HUES48 (cell line): ENCODE results near the gene DHX8.
A peak's percentile ranks its signal among the peaks of the same experiment; 100 is the strongest.
"Not testable (repeated sequence)": the region's sequence is repeated elsewhere in the genome, so short reads cannot be mapped to it uniquely, and the experiment has no call there.

Experiments
- H3K27ac ChIP-seq: one replicate; pipeline ENCODE4 v1.7.0; 2013; ENCODE audit warnings: low read depth, low read length, inconsistent platforms
- H3K27me3 ChIP-seq: 2 replicates; pipeline ENCODE4 v1.6.1; 2013; ENCODE audit warnings: mild to moderate bottlenecking, low read length; ENCODE audit not compliant: control insufficient read depth, insufficient read depth
- H3K36me3 ChIP-seq: 2 replicates; pipeline ENCODE4 v1.6.1; 2013; ENCODE audit warnings: low read length; ENCODE audit not compliant: control insufficient read depth, insufficient read depth
- H3K4me1 ChIP-seq: 2 replicates; pipeline ENCODE4 v1.6.1; 2013; ENCODE audit warnings: mild to moderate bottlenecking, low read length; ENCODE audit not compliant: control insufficient read depth, insufficient read depth
- H3K4me3 ChIP-seq: 2 replicates; pipeline ENCODE4 v1.5.1; 2013; ENCODE audit warnings: mild to moderate bottlenecking, low read depth, low read length
- H3K9ac ChIP-seq: 2 replicates; pipeline ENCODE4 v1.6.1; 2013; ENCODE audit warnings: mild to moderate bottlenecking, low read depth, low read length, moderate library complexity
- H3K9me3 ChIP-seq: 2 replicates; pipeline ENCODE4 v1.6.1; 2013; ENCODE audit warnings: low read length; ENCODE audit not compliant: control insufficient read depth, insufficient read depth

The DHX8 gene

DNA sequence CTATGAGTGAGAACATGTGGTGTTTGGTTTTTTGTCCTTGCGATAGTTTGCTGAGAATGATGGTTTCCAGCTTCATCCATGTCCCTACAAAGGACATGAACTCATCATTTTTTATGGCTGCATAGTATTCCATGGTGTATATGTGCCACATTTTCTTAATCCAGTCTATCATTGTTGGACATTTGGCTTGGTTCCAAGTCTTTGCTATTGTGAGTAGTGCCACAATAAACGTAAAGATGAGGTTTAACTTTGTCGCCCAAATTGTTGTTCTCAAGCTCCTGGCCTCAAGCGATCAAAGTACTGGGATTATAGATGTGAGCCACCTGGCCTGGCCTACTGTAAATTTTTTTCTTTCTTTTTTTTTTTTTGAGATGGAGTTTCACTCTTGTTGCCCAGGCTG, 21.2 kb upstream of the DHX8 start:
- not testable (repeated sequence) for H3K4me3 ChIP-seq, H3K27me3 ChIP-seq, H3K27ac ChIP-seq, H3K9me3 ChIP-seq, H3K9ac ChIP-seq, H3K4me1 ChIP-seq, H3K36me3 ChIP-seq

DNA sequence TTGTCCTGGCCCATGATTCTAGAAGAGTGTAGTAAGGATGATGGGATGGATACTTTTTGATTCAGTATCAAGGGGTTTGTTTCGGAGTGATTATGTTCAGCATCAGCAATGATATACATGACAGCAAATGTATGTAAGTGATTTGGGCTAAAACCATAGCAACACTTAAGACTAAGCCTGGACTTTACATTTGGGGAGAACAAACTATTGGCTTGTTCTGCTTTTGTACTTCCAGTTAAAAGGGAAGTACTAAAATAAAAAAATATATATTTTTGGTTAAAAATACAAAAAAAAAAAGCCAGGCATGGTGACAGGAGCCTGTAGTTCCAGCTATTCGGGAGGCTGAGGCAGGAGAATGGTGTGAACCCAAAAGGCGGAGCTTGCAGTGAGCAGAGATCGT, 20.5 kb upstream of the DHX8 start:
- H3K36me3 ChIP-seq, result no peaks in the 10 kb centered on the region
- H3K9me3 ChIP-seq, result no peaks in the 10 kb centered on the region
- no peaks in the 10 kb centered on the region for H3K27me3 ChIP-seq
- H3K27ac ChIP-seq, result no peak overlapping the region
- no peak overlapping the region for H3K9ac ChIP-seq
- peaks cover 5% of the 10 kb centered on the region; the same call in 1 of the 2 replicates for H3K4me1 ChIP-seq
- no peak overlapping the region for H3K4me3 ChIP-seq

DNA sequence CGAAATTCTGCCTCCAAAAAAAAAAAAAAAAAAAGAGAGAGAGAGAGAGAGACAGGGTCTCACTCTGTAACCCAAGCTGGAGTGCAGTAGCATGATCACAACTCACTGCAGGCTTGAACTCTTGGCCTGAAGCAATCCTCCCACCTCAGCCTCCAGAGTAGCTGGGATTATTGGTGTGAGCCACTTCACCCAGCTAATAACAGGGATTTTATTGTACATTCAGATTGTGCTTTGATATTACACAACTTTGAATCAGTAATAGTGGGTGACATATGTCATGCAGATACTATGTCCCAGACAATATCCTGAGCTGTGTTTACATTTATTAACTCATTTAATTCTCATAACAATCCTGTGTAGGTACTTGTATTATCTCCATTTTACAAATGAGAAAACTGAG, 19.7 kb upstream of the DHX8 start:
- Histone ChIP-seq H3K4me3 (no peak overlapping the region), H3K36me3 (no peaks in the 10 kb centered on the region), H3K27me3 (no peaks in the 10 kb centered on the region), H3K27ac (no peak overlapping the region), H3K9me3 (no peaks in the 10 kb centered on the region), H3K9ac (no peak overlapping the region), H3K4me1 (no peaks in the 10 kb centered on the region)

DNA sequence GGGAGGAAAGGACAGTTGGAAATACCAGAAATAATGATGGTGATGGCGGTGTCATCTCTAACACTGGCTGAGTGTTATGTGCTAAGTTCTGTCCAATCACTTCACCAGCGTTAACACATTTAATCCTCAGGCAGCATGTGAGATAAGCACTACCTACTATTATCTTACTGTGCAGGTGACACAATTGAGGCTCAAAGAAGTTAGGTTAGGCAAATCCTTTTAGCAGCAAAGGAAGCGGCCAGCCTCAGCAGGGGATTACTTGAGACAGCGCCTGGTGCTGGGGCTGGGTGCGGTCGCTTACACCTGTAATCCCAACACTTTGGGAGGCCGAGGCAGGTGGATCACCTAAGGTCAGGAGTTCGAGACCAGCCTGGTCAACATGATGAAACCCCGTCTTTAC, 18.7 kb upstream of the DHX8 start:
- Histone ChIP-seq H3K4me3 (no peak overlapping the region), H3K36me3 (no peaks in the 10 kb centered on the region), H3K9me3 (no peaks in the 10 kb centered on the region), H3K27ac (no peak overlapping the region), H3K4me1 (no peaks in the 10 kb centered on the region), H3K9ac (no peak overlapping the region), H3K27me3 (no peaks in the 10 kb centered on the region)

DNA sequence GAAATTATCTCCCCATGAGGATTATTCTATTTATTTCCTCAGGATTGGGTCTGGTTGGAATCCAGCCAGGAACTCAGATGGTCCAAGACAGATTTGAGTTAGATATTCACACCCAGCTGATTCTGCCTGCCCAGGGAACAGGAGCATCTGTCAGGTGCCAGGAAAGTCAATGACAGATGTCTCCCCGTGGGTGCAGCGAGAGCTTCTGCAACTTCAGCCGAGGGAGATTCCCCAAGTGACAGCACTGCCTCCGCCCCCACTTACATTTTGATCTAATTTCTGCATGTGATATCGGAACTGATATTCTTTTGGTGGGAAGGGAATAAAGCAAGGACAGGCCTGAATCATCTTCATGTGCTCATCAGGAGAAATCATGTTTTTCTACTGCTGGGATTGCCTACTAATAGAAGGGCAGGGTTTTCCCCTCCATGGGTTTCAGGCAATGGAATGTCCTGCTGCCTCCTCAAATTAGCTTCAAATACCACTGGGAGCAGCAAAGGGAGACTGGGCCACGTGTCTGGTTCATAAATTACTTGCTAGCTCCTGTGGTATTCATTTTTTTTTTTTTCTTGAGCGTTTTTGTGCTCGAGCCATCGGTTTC, 15.7 kb upstream of the DHX8 start:
- H3K9me3 ChIP-seq, result no peaks in the 10 kb centered on the region
- H3K27me3 ChIP-seq, result no peaks in the 10 kb centered on the region
- H3K36me3 ChIP-seq, result no peaks in the 10 kb centered on the region
- H3K9ac ChIP-seq, result no peak overlapping the region
- H3K4me1 ChIP-seq, result no peaks in the 10 kb centered on the region
- no peak overlapping the region for H3K27ac ChIP-seq
- no peak overlapping the region for H3K4me3 ChIP-seq

DNA sequence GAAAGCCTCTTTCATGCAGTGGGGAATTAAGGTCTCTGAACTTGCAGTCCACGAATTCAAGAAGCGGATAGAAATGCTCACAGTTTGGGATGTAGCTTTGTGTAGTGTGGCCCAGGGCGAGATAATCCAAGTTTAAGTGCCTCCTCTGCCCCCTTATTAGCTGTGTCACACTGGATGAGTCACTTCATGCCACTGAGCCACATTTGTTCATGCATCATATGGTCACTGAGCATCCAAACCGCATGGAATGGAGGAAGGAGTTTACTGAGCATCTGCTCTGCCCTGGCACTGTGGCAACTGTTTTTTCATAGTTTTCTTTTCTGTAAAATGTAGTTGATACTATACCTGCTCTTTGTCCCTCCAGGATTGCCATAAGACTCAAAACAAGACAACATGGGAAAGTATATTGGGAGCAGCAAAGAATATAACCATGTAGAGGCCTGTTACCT, 15.1 kb upstream of the DHX8 start:
- no peaks in the 10 kb centered on the region for H3K4me1 ChIP-seq

DNA sequence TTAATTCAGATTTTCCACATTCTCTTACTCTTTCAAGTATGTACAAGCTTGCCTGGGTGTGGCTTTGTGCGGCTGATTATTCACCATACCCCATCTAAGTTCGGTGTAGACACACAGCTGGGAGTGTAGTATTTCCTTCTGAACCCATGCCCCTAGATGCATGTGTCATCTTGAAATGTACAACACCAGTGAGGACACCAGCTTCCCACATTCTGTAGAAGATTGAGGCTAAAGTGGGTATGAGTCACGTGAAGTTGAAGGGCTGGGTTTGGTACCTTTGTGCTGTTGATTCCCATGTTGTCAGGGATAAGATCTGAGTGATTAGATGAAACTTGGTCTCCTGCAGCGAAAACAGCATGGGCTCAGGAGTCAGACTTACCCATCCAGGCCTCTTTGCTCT, 14.6 kb upstream of the DHX8 start:
- H3K9me3 ChIP-seq, result no peaks in the 10 kb centered on the region
- no peak overlapping the region for H3K27ac ChIP-seq
- H3K4me1 ChIP-seq, result no peaks in the 10 kb centered on the region
- H3K4me3 ChIP-seq, result no peak overlapping the region
- no peak overlapping the region for H3K9ac ChIP-seq
- H3K27me3 ChIP-seq, result no peaks in the 10 kb centered on the region
- no peaks in the 10 kb centered on the region for H3K36me3 ChIP-seq

More for the DNA sequence above, 15.1 kb upstream of the DHX8 start:
- Histone ChIP-seq H3K9ac (no peak overlapping the region), H3K27ac (no peak overlapping the region), H3K9me3 (no peaks in the 10 kb centered on the region), H3K27me3 (no peaks in the 10 kb centered on the region), H3K36me3 (no peaks in the 10 kb centered on the region), H3K4me3 (no peak overlapping the region)

DNA sequence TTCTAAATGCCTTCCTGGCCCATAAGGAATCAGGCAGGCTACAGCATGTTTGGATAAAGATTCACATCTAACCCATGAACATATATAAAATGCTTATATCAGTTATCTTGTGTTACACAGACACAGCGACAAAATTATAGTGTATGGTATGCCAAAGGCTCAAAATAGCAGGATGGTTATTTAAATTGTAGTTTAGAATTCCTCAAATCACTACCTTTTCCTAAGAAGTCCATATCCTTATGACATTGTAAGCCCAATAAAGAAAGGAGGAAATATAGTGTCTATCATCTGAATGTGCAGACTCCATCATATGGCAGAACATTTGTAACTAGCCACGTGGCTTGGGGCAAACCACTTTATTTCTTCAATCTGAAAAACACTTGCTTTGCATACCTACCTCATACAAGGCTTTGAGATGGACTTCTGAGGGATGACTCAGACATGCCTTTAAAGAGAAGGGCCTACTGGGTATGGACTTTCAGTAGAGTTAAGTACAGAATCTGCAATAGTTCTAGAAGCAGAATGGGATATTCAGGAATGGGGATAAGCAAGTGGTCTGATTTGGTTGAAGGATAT, 12.1 kb upstream of the DHX8 start:
- H3K4me1 ChIP-seq, result no peaks in the 10 kb centered on the region
- H3K9ac ChIP-seq, result no peak overlapping the region
- no peaks in the 10 kb centered on the region for H3K36me3 ChIP-seq
- no peak overlapping the region for H3K27ac ChIP-seq
- H3K27me3 ChIP-seq, result no peaks in the 10 kb centered on the region
- H3K4me3 ChIP-seq, result no peak overlapping the region
- no peaks in the 10 kb centered on the region for H3K9me3 ChIP-seq

DNA sequence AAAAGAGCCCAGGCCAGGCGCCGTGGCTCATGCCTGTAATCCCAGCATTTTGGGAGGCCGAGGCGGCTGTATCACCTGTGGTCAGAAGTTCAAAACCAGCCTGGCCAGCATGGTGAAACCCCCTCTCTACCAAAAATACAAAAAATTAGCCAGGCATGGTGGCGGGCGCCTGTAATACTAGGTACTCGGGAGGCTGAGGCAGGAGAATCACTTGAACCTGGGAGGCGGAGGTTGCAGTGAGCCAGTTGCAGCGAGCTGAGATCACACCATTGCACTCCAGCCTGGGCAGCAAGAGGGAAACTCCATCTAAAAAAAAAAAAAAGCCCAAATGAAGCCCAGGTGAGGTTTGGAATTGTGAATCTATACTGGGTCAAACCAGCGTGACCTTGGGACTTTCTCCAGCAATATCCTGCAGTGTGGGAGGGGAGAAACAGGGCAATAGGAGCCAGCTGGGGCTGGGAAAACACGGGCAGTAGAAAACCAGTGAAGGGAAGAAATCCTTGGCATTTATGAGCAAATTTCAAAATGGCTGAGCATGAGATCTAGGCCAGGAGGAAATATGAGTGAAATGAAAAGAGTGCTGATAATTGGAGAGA, 8.2 kb upstream of the DHX8 start:
- no peak overlapping the region for H3K9ac ChIP-seq
- H3K4me1 ChIP-seq, result no peaks in the 10 kb centered on the region; the same call in 1 of the 2 replicates
- no peaks in the 10 kb centered on the region for H3K36me3 ChIP-seq
- no peaks in the 10 kb centered on the region for H3K9me3 ChIP-seq
- no peaks in the 10 kb centered on the region for H3K27me3 ChIP-seq
- no peak overlapping the region for H3K4me3 ChIP-seq
- no peak overlapping the region for H3K27ac ChIP-seq

DNA sequence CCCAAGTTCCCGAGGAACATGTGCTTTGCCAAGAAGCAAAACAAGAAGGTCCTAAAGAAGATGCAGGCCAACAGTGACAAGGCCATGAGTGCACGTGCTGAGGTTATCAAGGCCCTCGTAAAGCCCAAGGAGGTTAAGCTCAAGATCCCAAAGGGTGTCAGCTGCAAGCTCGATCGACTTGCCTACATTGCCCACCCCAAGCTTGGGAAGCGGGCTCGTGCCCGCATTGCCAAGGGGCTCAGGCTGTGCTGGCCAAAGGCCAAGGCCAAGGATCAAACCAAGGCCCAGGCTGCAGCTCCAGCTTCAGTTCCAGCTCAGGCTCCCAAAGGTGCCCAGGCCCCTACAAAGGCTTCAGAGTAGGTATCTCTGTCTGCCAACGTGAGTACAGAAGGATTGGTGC, 7.5 kb upstream of the DHX8 start:
- H3K27me3 ChIP-seq, H3K4me3 ChIP-seq, H3K4me1 ChIP-seq, H3K9me3 ChIP-seq, H3K27ac ChIP-seq, H3K9ac ChIP-seq, H3K36me3 ChIP-seq: not testable (repeated sequence)

DNA sequence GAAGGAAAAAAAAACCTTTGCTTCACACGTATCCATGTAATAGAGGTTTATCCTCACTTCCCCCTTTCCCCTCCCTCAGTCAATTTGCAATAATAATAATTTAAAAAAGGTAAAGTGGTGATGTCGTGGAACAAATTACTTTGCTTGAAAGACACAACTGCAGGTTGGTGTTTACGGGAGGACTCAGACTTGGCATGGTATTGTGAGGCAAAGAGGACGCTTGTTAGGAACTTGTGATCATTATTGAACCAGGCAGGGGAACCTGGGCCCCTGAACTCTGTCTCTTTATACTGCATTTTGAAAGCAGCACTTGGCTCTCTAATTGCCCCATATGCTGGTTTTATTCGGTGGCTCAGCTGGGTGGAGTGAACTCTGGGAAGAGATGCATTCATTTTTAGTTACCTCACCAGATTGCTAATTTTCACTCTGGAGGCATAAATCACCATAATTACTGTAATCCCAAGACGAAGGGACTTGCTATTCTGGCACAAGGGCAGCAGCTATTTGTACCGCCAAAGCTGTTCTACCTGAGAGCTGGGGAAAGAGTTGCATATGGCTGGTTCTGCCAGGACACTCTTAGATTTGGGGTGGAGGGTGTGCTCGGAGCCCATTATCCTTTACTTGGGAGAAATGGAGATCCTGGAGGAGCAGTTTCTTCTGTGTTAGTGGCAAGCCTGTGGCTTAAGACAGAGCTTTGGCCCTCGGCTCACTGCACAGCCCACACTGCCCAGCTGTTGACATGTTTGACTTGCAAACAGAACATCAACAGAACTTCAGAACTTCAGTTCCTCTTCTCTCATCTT, 5.7 kb upstream of the DHX8 start:
- Histone ChIP-seq H3K4me1 (no peaks in the 10 kb centered on the region; the same call in 1 of the 2 replicates), H3K27ac (no peak overlapping the region), H3K27me3 (no peaks in the 10 kb centered on the region), H3K4me3 (no peak overlapping the region), H3K9me3 (no peaks in the 10 kb centered on the region), H3K36me3 (no peaks in the 10 kb centered on the region), H3K9ac (peak overlapping the region; percentile 9; the same call in 1 of the 2 replicates)
